ENCODE data around the gene MEIS1.

MEIS1 gene

GRCh38 chr2:66577321-66578053, 142.6 kb downstream of the MEIS1 start:
- no peak for DNase-seq (ENCODE audit: extremely low read depth, insufficient read length)
- Histone ChIP-seq H3K36me3 (ENCODE audit: control insufficient read depth, insufficient read depth, low read length) (no peaks in the 10 kb centered on the region), H3K27me3 (replicated peaks; ENCODE audit: control insufficient read depth, insufficient read depth, low read length) (peaks cover 2% of the 10 kb centered on the region), H3K4me3 (replicated peaks; ENCODE audit: low read depth, low read length) (no peak overlapping the region)
- TF ChIP-seq CTCF (IDR thresholded peaks at IDR 0.05; ENCODE audit: insufficient read depth, low read length, poor library complexity, severe bottlenecking): no peak

- DNase-seq (ENCODE audit: extremely low read depth, insufficient read length): no peak
- peaks cover 2% of the 10 kb centered on the region for H3K27me3 ChIP-seq (replicated peaks; ENCODE audit: control insufficient read depth, insufficient read depth, low read length)
- no peak overlapping the region for H3K4me3 ChIP-seq (replicated peaks; ENCODE audit: low read depth, low read length)
- no peak for TF ChIP-seq CTCF (IDR thresholded peaks at IDR 0.05; ENCODE audit: insufficient read depth, low read length, poor library complexity, severe bottlenecking)
- no peaks in the 10 kb centered on the region for H3K36me3 ChIP-seq (ENCODE audit: control insufficient read depth, insufficient read depth, low read length)
These were observed 143.2 kb downstream of the MEIS1 start for GRCh38 chr2:66578054-66578686.

- Histone ChIP-seq H3K27me3 (replicated peaks; ENCODE audit: control insufficient read depth, insufficient read depth, low read length) (peaks cover 2% of the 10 kb centered on the region), H3K4me3 (replicated peaks; ENCODE audit: low read depth, low read length) (no peak overlapping the region), H3K36me3 (ENCODE audit: control insufficient read depth, insufficient read depth, low read length) (no peaks in the 10 kb centered on the region)
- no peak for DNase-seq (ENCODE audit: extremely low read depth, insufficient read length)
- TF ChIP-seq CTCF (IDR thresholded peaks at IDR 0.05; ENCODE audit: insufficient read depth, low read length, poor library complexity, severe bottlenecking): no peak
These were observed 143.8 kb downstream of the MEIS1 start for GRCh38 chr2:66578687-66579106.

- peaks cover 2% of the 10 kb centered on the region for H3K27me3 ChIP-seq (replicated peaks; ENCODE audit: control insufficient read depth, insufficient read depth, low read length)
- no peak for DNase-seq (ENCODE audit: extremely low read depth, insufficient read length)
- TF ChIP-seq CTCF (IDR thresholded peaks at IDR 0.05; ENCODE audit: insufficient read depth, low read length, poor library complexity, severe bottlenecking): no peak
These were observed 144.5 kb downstream of the MEIS1 start for GRCh38 chr2:66579186-66580126.

GRCh38 chr2:66580166-66581049, 145.5 kb downstream of the MEIS1 start:
- Histone ChIP-seq H3K27me3 (replicated peaks; ENCODE audit: control insufficient read depth, insufficient read depth, low read length) (peaks cover 2% of the 10 kb centered on the region), H3K4me3 (replicated peaks; ENCODE audit: low read depth, low read length) (no peak overlapping the region), H3K36me3 (ENCODE audit: control insufficient read depth, insufficient read depth, low read length) (no peaks in the 10 kb centered on the region)
- no peak for DNase-seq (ENCODE audit: extremely low read depth, insufficient read length)
- no peak for TF ChIP-seq CTCF (IDR thresholded peaks at IDR 0.05; ENCODE audit: insufficient read depth, low read length, poor library complexity, severe bottlenecking)

More at GRCh38 chr2:66579186-66580126, 144.5 kb downstream of the MEIS1 start:
- no peaks in the 10 kb centered on the region for H3K36me3 ChIP-seq (ENCODE audit: control insufficient read depth, insufficient read depth, low read length)
- H3K4me3 ChIP-seq (replicated peaks; ENCODE audit: low read depth, low read length): no peak overlapping the region

All from GM06990 (cell line).